NB4 (cell line): ENCODE data around the gene CAMKMT.

ENCODE experiments used
- POLR2A ChIP-seq: IDR thresholded peaks from 2 replicates; pipeline ENCODE4 v1.6.1; 2011; ENCODE audit warnings: mild to moderate bottlenecking; ENCODE audit not compliant: insufficient read length; ENCODE audit errors: extremely low read depth
- TF ChIP-seq, protein P1 (sequence below): IDR thresholded peaks from one replicate; pipeline ENCODE4 v1.5.1; 2012; ENCODE audit warnings: low read depth, low read length
- TF ChIP-seq, protein P2 (sequence below): IDR thresholded peaks from 2 replicates; pipeline ENCODE4 v1.6.1; 2011; ENCODE audit warnings: low read depth, low read length

DNA sequence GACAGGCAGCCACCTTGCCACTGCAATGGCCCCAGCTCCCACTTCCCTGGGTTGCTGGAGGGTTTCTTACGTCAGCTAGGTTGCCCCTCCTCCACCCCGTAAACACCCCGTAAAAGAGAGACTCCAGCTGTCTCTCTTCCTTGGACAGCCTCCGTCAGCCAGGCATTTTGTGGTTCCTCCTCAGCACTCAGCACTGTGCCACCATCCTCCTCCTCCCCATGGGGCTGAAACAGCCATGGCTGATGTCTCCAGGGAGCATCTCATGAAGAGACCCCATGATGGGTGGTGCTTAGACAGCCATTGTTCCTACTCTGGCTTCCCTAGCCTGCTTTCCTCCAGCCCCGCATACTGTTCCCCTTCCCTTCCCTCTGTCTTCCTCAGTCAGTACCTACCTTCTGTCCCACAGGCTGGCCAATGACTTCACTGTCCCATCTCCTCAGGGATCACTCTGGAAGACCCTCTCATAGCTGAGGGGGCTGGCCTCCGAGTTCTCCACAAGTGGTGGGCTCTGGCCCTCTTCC, 436.5 kb downstream of the CAMKMT start:
- TF ChIP-seq, protein P1, sequence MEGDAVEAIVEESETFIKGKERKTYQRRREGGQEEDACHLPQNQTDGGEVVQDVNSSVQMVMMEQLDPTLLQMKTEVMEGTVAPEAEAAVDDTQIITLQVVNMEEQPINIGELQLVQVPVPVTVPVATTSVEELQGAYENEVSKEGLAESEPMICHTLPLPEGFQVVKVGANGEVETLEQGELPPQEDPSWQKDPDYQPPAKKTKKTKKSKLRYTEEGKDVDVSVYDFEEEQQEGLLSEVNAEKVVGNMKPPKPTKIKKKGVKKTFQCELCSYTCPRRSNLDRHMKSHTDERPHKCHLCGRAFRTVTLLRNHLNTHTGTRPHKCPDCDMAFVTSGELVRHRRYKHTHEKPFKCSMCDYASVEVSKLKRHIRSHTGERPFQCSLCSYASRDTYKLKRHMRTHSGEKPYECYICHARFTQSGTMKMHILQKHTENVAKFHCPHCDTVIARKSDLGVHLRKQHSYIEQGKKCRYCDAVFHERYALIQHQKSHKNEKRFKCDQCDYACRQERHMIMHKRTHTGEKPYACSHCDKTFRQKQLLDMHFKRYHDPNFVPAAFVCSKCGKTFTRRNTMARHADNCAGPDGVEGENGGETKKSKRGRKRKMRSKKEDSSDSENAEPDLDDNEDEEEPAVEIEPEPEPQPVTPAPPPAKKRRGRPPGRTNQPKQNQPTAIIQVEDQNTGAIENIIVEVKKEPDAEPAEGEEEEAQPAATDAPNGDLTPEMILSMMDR: no peak
- TF ChIP-seq, protein P2, sequence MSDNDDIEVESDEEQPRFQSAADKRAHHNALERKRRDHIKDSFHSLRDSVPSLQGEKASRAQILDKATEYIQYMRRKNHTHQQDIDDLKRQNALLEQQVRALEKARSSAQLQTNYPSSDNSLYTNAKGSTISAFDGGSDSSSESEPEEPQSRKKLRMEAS: no peak
- TF ChIP-seq POLR2A: no peak
